ENCODE results near the gene HSPBAP1.
A peak's percentile ranks its signal among the peaks of the same experiment; 100 is the strongest.
"Not testable (repeated sequence)": the region's sequence is repeated elsewhere in the genome, so short reads cannot be mapped to it uniquely, and the experiment has no call there.

HSPBAP1 gene

GRCh38 chr3:122732682-122733525 is 60.7 kb downstream of the HSPBAP1 start:
- not testable (repeated sequence) for DNase-seq (ENCODE audit: low spot score)

DNA sequence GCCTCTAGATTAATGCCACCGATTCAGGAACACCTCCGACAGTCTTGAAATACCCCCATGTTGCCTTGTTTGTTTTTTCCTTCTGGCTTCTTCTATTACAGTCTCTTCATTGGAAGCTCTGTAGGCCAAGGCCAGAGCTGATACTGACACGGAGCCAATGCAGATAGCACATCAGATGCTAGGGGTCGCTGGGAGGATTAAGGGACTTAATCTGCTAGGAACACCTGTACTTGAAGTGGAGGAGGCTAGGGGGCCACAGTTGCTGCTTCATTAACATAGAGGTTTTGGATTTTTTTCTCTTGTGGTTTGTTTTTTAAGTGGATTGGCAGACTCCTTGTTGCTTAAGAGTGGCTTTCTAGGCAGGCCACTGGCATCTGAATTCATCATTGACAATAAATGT is 63.4 kb downstream of the HSPBAP1 start:
- DNase-seq (ENCODE audit: low spot score) = no peak

DNA sequence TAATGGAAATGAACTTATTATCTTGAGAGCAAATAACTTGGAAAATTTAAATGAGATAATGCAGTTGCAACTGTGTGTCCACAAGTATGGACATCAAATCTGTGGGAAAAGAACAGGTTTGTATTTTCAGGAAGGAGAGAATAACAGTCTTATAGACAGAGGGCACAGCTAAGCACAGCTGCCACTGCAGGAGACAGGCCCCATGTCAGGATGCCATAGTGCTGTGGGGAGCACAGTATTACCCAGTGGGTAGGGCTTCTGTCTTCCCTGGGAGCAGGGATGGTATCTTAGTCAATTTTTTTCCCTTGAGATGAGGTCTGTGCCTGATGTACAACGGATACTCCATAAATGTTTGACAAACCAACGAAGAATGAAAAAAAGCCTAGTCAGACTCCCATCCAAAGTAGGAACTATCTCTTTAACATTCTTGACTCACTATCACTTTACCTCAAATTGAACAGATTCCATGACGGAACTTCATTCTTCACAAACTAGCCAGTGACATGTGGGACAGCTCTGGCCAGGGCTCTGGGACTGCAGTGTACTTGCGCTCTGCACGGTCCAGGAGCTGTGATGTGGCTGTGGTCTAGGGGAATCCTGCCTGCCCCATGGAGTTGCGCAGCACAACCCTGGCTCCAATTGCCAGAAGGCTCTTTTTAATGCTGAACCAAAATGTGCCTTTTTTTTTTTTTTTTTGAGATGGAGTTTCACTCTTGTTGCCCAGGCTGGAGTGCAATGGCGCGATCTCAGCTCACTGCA is 64.7 kb downstream of the HSPBAP1 start:
- DNase-seq (ENCODE audit: low spot score) = no peak

GRCh38 chr3:122728186-122728585 is 65.4 kb downstream of the HSPBAP1 start:
- no peak for DNase-seq (ENCODE audit: low spot score)

DNA sequence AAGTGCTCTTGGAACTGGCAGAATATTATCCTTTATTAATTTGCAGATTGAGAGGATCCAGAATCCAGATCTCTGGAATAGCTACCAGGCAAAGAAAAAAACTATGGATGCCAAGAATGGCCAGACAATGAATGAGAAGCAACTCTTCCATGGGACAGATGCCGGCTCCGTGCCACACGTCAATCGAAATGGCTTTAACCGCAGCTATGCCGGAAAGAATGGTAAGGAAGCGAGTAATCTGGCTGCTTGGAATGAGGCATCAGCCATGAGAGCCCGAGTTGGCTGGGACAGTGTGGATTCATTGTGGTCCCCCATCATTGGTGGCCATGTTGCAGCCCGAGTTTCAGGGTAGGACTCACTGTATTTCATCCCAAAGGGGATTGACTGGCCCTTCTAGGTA is 65.9 kb downstream of the HSPBAP1 start:
- DNase-seq (ENCODE audit: low spot score) = no peak

DNA sequence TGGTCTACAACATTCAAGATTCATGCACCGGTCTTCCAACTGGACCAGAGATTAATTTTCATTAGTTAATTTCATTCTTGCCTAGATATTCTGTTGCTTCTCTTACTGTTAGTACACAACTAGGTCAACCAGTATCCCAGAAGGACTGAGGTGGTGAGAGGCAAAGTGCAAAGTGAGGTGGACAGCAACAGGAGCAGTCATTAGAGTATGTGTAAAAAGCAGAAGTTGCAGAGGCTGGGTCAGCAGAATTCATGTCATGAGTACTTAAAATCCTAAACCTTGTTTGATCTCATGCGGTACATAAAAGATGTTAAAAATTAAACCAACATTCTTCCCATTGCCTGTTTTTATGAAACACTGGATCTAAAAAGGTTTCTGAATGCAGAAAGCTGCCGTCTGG is 66.3 kb downstream of the HSPBAP1 start:
- peak; percentile 10 for DNase-seq (ENCODE audit: low spot score)

DNA sequence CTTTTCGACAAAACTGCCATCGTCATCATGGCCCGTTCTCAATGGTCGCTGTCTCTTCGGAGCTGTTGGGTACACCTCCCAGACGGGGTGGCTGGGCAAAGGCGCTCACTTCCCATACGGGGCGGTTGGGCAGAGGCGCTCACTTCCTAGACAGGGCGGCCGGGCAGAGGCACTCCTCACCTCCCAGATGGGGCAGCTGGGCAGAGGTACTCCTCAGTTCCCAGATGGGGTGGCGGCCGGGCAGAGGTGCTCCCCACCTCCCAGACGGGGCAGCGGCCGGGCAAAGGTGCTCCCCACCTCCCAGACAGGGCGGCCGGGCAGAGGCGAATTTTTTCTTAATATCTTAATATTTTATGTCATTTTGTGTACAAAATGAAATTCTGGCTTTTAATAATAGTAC is 68.5 kb downstream of the HSPBAP1 start:
- DNase-seq (ENCODE audit: low spot score) = no peak

GRCh38 chr3:122719273-122719921 is 74.2 kb downstream of the HSPBAP1 start:
- peak; percentile 4 for DNase-seq (ENCODE audit: low spot score)

GRCh38 chr3:122716667-122717066 is 77.0 kb downstream of the HSPBAP1 start:
- no peak for DNase-seq (ENCODE audit: low spot score)

GRCh38 chr3:122714273-122714672 is 79.4 kb downstream of the HSPBAP1 start:
- no peak for DNase-seq (ENCODE audit: low spot score)

GRCh38 chr3:122710616-122711251 is 82.9 kb downstream of the HSPBAP1 start:
- DNase-seq (ENCODE audit: low spot score) = not testable (repeated sequence)

GRCh38 chr3:122705379-122705778 is 88.3 kb downstream of the HSPBAP1 start:
- DNase-seq (ENCODE audit: low spot score) = no peak

- no peak for DNase-seq (ENCODE audit: low spot score)
Measured at GRCh38 chr3:122700193-122700592, 93.4 kb downstream of the HSPBAP1 start.

- DNase-seq (ENCODE audit: low spot score) = no peak
Measured at GRCh38 chr3:122697952-122698620, 95.5 kb downstream of the HSPBAP1 start.

DNA sequence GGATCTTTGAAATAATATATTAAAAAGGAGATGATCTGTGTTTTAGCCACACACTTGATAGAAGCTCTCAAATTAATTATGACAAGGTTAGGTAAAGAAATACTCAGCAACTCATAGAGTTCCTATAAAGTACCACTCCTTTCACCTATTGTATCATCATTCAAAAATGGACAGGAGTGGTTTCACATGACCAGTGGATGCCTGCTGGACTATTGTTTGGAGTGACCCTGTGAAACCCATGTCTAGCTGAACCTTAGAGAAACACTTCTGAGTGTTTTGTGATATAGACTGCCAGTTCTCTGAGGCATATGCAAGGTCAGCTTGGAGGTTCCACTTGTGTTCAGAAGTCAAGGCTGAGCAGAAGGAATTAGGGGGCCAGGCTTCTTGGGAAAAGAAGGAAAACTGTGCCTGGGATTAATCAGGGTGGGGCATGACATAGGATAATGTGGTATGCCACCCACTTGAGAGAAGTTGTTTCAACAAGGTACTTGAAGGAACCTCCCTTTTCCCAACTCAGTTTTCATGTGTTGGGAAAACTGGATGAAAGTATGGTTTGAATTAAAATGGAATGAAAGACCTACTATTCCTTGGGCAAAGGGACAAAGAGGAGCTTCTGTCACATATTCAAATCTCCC is 97.6 kb downstream of the HSPBAP1 start:
- DNase-seq (ENCODE audit: low spot score) = no peak

DNA sequence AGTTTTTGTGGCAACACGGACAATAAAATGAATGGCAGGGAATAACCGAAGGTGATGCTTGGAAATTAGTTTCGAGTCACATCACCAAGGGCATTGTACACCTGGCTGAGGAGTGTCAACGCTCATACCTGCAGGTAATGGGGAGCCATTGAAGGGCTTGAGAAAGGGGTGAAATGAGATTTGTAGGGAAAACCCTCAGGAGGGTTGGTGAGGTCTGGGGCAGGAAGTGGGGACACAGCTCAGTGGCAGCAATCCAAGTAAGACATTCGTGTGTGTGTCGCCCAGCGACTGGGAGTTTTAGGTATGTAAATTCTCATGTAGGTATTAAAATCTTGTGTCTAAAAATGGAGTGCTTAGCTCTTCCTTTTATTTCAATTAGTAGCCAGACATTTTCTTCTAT is 98.7 kb downstream of the HSPBAP1 start:
- DNase-seq (ENCODE audit: low spot score) = no peak

DNA sequence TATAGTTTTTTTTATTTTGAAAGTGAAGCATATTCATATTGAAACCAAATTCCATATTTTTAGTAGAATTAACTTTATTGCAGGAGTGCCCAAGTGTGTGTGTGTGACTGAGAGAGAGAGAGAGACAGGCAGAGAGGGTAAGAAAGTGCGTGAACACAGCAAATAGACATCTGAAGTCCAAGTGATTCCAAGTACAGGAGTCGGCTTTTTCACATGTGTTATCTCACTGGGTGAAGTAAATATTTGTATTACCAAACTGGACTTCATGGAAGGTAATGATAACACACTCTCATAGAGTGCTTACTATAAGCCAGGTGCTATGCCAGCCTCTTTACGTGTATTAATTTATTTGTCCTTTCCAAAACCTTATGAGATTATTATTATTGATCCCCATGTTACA is 101.0 kb downstream of the HSPBAP1 start:
- DNase-seq (ENCODE audit: low spot score) = no peak

GRCh38 chr3:122691195-122691594 is 102.4 kb downstream of the HSPBAP1 start:
- no peak for DNase-seq (ENCODE audit: low spot score)

DNA sequence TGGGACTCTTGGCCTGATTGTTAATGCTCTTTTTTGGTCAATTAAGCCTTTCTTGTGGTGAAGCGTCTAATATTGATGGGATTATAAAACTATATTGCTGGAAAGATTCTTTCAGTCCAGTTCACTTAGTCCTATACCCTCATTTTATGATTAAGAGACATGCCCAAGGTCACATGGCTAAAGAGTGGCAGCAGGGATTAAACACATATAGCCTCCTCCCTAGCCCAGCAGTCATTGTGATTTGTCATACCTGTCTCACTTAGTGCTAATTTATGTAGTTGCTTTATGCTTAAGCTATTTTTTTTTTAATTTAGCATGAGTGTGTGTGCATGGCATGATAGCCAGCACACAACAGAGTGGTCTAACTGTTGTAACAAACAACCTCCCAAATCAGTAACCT is 103.5 kb downstream of the HSPBAP1 start:
- no peak for DNase-seq (ENCODE audit: low spot score)
